ENCODE results near the gene KLHL2. TPM values are rescaled to one million over a fixed set of nuclear protein-coding genes. Genes with fewer than 3 reads are reported as not detected.

Gene KLHL2
- total RNA-seq, 1 experiment from 2014 or later, result 11.8 TPM

GRCh38 chr4:165288226-165288625, 80.9 kb downstream of the KLHL2 start:
- no peak for DNase-seq (ENCODE audit: low read depth)

- no peak for DNase-seq (ENCODE audit: low read depth)
Observed at GRCh38 chr4:165288639-165289422, 81.5 kb downstream of the KLHL2 start.

- DNase-seq (ENCODE audit: low read depth), result no peak
Observed at GRCh38 chr4:165289423-165289785, 82.0 kb downstream of the KLHL2 start.

GRCh38 chr4:165293061-165293460, 85.7 kb downstream of the KLHL2 start:
- DNase-seq (ENCODE audit: low read depth), result no peak

GRCh38 chr4:165293927-165294649, 86.7 kb downstream of the KLHL2 start:
- DNase-seq (ENCODE audit: low read depth), result no peak

GRCh38 chr4:165294907-165295306, 87.5 kb downstream of the KLHL2 start:
- no peak for DNase-seq (ENCODE audit: low read depth)

- no peak for DNase-seq (ENCODE audit: low read depth)
Observed at GRCh38 chr4:165297626-165298025, 90.3 kb downstream of the KLHL2 start.

GRCh38 chr4:165299399-165300060, 92.2 kb downstream of the KLHL2 start:
- DNase-seq (ENCODE audit: low read depth), result no peak

- DNase-seq (ENCODE audit: low read depth), result no peak
Observed at GRCh38 chr4:165301833-165302232, 94.5 kb downstream of the KLHL2 start.

- no peak for DNase-seq (ENCODE audit: low read depth)
Observed at GRCh38 chr4:165302658-165303057, 95.3 kb downstream of the KLHL2 start.

- no peak for DNase-seq (ENCODE audit: low read depth)
Observed at GRCh38 chr4:165308166-165308565, 100.8 kb downstream of the KLHL2 start.

- no peak for DNase-seq (ENCODE audit: low read depth)
Observed at GRCh38 chr4:165308606-165309005, 101.2 kb downstream of the KLHL2 start.

GRCh38 chr4:165309456-165309855, 102.1 kb downstream of the KLHL2 start:
- DNase-seq (ENCODE audit: low read depth), result no peak

- no peak for DNase-seq (ENCODE audit: low read depth)
Observed at GRCh38 chr4:165312506-165312905, 105.1 kb downstream of the KLHL2 start.

- DNase-seq (ENCODE audit: low read depth), result no peak
Observed at GRCh38 chr4:165319030-165319429, 111.7 kb downstream of the KLHL2 start.

- DNase-seq (ENCODE audit: low read depth), result no peak
Observed at GRCh38 chr4:165319509-165319908, 112.1 kb downstream of the KLHL2 start.

GRCh38 chr4:165324236-165324917, 117.0 kb downstream of the KLHL2 start:
- no peak for DNase-seq (ENCODE audit: low read depth)

- no peak for DNase-seq (ENCODE audit: low read depth)
Observed at GRCh38 chr4:165324918-165325304, 117.5 kb downstream of the KLHL2 start.

GRCh38 chr4:165325732-165326512, 118.6 kb downstream of the KLHL2 start:
- peak; percentile 79 for DNase-seq (ENCODE audit: low read depth)

GRCh38 chr4:165326831-165327210, 119.5 kb downstream of the KLHL2 start:
- peak; percentile 15 for DNase-seq (ENCODE audit: low read depth)
